K562 (cell line): ENCODE data around the gene ABCA3.

Source experiments
- FOXM1 ChIP-seq, 2 experiments: fragments of 450-650 bp in 1 of 2; sonication (generic) in 1 of 2; formaldehyde crosslinking in 1 of 2; IDR thresholded peaks; 2 replicates each; pipeline versions ENCODE4 v1.6.1 to v1.9.0; 2017 to 2022; ENCODE audit warnings: low read depth in 2 of 2, mild to moderate bottlenecking in 2 of 2, missing genetic modification reagents in 1 of 2, moderate library complexity in 1 of 2
- TF ChIP-seq, protein P1 (sequence below), 3 experiments: IDR thresholded peaks in 2 of 3; conservative IDR thresholded peaks in 1 of 3; 2 replicates each; pipeline ENCODE4 v1.5.1; 2011 to 2012; ENCODE audit warnings: low read length in 3 of 3, mild to moderate bottlenecking in 3 of 3, control low read depth in 2 of 3, improper control_type of control experiment in 1 of 3, inconsistent platforms in 1 of 3, low read depth in 1 of 3, mixed read lengths in 1 of 3, moderate library complexity in 1 of 3; ENCODE audit not compliant: insufficient read depth in 2 of 3
- TF ChIP-seq, protein P2 (sequence below): fragments of 200-400 bp; formaldehyde crosslinking; IDR thresholded peaks from 2 replicates; pipeline ENCODE4 v1.6.1; 2017; ENCODE audit warnings: mild to moderate bottlenecking, low read depth, low read length, moderate library complexity

DNA sequence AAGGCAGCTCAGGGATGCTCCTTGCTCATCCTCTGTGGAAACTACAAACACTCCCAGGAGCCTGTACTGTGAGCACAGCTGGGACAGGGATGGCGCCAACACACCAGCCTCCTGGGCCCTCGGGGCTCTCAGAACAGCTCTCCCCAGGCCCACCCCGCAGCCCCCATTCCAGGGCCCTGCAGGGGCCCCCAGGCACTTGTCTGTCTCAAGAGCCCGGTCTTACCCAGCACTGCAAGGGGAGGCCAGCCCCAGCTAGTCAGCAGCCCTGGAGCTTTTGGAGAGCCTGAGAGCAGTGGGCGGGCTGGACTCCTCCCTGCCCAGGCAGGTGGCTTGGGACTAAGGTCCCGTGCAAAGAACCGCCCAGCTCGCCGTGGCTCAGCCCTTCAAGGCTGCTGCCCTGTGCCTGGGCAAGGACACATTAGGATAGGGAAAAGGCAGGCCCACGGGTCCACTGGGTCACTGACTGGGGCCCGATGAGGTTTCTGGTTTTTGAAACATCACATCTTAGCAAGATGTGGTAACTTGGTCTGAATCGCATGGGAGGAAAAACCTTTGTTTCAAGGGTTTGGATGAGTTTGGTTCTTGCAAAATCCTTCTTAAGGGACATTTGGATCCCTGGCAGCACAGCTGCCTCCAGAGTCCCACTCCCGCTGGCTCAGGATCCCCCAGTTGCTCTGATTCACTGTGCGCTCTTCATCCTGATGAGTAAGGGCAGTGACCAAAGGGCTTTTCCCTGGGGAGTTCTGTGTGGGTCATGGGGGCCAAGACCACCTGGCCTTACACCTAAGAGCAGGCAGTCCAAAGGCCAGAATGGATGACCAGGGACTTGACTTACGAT lies 101.5 kb downstream of the ABCA3 start:
- no peak for TF ChIP-seq FOXM1 (IDR thresholded peaks at IDR 0.05; ENCODE audit: low read depth)
- TF ChIP-seq FOXM1 (CRISPR knock-in tag; IDR thresholded peaks at IDR 0.05; ENCODE audit: low read depth), result no peak
- TF ChIP-seq, protein P1, sequence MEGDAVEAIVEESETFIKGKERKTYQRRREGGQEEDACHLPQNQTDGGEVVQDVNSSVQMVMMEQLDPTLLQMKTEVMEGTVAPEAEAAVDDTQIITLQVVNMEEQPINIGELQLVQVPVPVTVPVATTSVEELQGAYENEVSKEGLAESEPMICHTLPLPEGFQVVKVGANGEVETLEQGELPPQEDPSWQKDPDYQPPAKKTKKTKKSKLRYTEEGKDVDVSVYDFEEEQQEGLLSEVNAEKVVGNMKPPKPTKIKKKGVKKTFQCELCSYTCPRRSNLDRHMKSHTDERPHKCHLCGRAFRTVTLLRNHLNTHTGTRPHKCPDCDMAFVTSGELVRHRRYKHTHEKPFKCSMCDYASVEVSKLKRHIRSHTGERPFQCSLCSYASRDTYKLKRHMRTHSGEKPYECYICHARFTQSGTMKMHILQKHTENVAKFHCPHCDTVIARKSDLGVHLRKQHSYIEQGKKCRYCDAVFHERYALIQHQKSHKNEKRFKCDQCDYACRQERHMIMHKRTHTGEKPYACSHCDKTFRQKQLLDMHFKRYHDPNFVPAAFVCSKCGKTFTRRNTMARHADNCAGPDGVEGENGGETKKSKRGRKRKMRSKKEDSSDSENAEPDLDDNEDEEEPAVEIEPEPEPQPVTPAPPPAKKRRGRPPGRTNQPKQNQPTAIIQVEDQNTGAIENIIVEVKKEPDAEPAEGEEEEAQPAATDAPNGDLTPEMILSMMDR (IDR thresholded peaks at IDR 0.05 in 2 of 3, conservative IDR thresholded peaks at IDR 0.05 in 1 of 3; ENCODE audit: insufficient read depth in 2 of 3, low read depth in 1 of 3, low read length in 3 of 3), result no peak
- TF ChIP-seq, protein P2, sequence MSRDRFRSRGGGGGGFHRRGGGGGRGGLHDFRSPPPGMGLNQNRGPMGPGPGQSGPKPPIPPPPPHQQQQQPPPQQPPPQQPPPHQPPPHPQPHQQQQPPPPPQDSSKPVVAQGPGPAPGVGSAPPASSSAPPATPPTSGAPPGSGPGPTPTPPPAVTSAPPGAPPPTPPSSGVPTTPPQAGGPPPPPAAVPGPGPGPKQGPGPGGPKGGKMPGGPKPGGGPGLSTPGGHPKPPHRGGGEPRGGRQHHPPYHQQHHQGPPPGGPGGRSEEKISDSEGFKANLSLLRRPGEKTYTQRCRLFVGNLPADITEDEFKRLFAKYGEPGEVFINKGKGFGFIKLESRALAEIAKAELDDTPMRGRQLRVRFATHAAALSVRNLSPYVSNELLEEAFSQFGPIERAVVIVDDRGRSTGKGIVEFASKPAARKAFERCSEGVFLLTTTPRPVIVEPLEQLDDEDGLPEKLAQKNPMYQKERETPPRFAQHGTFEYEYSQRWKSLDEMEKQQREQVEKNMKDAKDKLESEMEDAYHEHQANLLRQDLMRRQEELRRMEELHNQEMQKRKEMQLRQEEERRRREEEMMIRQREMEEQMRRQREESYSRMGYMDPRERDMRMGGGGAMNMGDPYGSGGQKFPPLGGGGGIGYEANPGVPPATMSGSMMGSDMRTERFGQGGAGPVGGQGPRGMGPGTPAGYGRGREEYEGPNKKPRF, result no peak
